Stimulated activated CD4-positive, alpha-beta T cell treated with anti-CD3 and anti-CD28 coated beads, Interleukin-2, amount 100 ng/mL, for 24 hours (primary cell): ENCODE data around the gene GSTO2.
A peak's percentile ranks its signal among the peaks of the same experiment; 100 is the strongest.

ENCODE experiments used
- DNase-seq, 2 donors: peaks; one replicate each; pipeline ENCODE4 v3.0.0-alpha.2; 2020

Gene GSTO2

GRCh38 chr10:104288355-104288754 is 19.4 kb downstream of the GSTO2 start:
- no peak for DNase-seq

- DNase-seq, result peak; percentile 90 to 92
Observed at GRCh38 chr10:104291439-104291951, 22.5 kb downstream of the GSTO2 start.

GRCh38 chr10:104293011-104293410 is 24.0 kb downstream of the GSTO2 start:
- DNase-seq, result no peak

GRCh38 chr10:104293781-104294321 is 24.9 kb downstream of the GSTO2 start:
- no peak for DNase-seq

- no peak for DNase-seq
Observed at GRCh38 chr10:104296687-104297436, 27.9 kb downstream of the GSTO2 start.

GRCh38 chr10:104297697-104298660 is 29.0 kb downstream of the GSTO2 start:
- DNase-seq, result peak in 1 of 2 donors; percentile 58

- no peak for DNase-seq
Observed at GRCh38 chr10:104299031-104299904, 30.3 kb downstream of the GSTO2 start.

- DNase-seq, result no peak
Observed at GRCh38 chr10:104300002-104300735, 31.2 kb downstream of the GSTO2 start.

- no peak for DNase-seq
Observed at GRCh38 chr10:104300736-104301292, 31.8 kb downstream of the GSTO2 start.

- DNase-seq, result no peak
Observed at GRCh38 chr10:104301907-104302690, 33.1 kb downstream of the GSTO2 start.

- DNase-seq, result no peak
Observed at GRCh38 chr10:104303594-104304355, 34.8 kb downstream of the GSTO2 start.

- no peak for DNase-seq
Observed at GRCh38 chr10:104304356-104304745, 35.4 kb downstream of the GSTO2 start.

GRCh38 chr10:104304927-104305326 is 35.9 kb downstream of the GSTO2 start:
- no peak for DNase-seq

GRCh38 chr10:104306897-104307296 is 37.9 kb downstream of the GSTO2 start:
- no peak for DNase-seq

- DNase-seq, result no peak
Observed at GRCh38 chr10:104307576-104308438, 38.8 kb downstream of the GSTO2 start.

- DNase-seq, result peak in 1 of 2 donors; percentile 27
Observed at GRCh38 chr10:104308439-104308903, 39.5 kb downstream of the GSTO2 start.

- no peak for DNase-seq
Observed at GRCh38 chr10:104309980-104310978, 41.3 kb downstream of the GSTO2 start.
